ENCODE results near the gene NTN1. TPM values are rescaled to one million over a fixed set of nuclear protein-coding genes. Genes with fewer than 3 reads are reported as not detected.

The NTN1 gene
- total RNA-seq, 1 donor = 0.36 TPM

- Histone ChIP-seq H3K79me2 (ENCODE audit: insufficient read depth, low read length) (no peaks in the 10 kb centered on the region), H3K27me3 (ENCODE audit: insufficient read depth, low read length) (no peaks in the 10 kb centered on the region), H3K4me2 (ENCODE audit: insufficient read depth, low read length) (no peak overlapping the region), H3K9me3 (ENCODE audit: low read depth, low read length) (no peaks in the 10 kb centered on the region), H4K20me1 (ENCODE audit: insufficient read depth, low read length) (no peaks in the 10 kb centered on the region), H3K4me3 (ENCODE audit: insufficient read depth, low read length) (no peak overlapping the region), H2AFZ (ENCODE audit: low read length) (no peak overlapping the region), H3K4me1 (ENCODE audit: insufficient read depth, low read length) (no peaks in the 10 kb centered on the region), H3K27ac (ENCODE audit: low read depth, low read length) (no peak overlapping the region), H3K36me3 (ENCODE audit: insufficient read depth, low read length) (no peaks in the 10 kb centered on the region)
- DNase-seq (ENCODE audit: insufficient read length, low spot score, missing footprints) = no peak
- TF ChIP-seq, protein P1, sequence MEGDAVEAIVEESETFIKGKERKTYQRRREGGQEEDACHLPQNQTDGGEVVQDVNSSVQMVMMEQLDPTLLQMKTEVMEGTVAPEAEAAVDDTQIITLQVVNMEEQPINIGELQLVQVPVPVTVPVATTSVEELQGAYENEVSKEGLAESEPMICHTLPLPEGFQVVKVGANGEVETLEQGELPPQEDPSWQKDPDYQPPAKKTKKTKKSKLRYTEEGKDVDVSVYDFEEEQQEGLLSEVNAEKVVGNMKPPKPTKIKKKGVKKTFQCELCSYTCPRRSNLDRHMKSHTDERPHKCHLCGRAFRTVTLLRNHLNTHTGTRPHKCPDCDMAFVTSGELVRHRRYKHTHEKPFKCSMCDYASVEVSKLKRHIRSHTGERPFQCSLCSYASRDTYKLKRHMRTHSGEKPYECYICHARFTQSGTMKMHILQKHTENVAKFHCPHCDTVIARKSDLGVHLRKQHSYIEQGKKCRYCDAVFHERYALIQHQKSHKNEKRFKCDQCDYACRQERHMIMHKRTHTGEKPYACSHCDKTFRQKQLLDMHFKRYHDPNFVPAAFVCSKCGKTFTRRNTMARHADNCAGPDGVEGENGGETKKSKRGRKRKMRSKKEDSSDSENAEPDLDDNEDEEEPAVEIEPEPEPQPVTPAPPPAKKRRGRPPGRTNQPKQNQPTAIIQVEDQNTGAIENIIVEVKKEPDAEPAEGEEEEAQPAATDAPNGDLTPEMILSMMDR (IDR thresholded peaks at IDR 0.05; ENCODE audit: extremely low read depth, low read depth, low read length) = no peak
Measured at GRCh38 chr17:9036336-9036735, 15.0 kb downstream of the NTN1 start.

DNA sequence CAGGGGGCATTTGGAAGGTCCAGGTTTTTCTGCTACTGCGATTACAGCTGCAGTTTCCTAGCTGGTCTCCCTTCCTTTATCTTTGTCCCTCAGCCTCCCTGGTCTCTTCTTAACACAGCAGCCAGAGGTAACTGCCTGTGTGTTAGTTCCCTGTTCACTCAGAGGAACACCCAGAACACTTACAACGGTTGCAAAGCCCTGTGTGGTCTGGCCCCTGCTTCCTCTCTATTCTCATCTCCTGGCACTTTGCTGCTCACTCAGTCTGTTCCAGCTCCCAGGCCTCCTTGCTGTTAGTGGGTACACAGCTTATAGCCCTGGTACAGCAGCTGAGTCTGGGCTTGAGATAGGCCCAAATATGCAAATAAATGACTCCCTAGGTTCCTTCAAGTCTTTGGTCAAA lies 16.4 kb downstream of the NTN1 start:
- Histone ChIP-seq H3K27ac (ENCODE audit: low read depth, low read length) (no peak overlapping the region), H3K4me3 (ENCODE audit: insufficient read depth, low read length) (no peak overlapping the region), H3K4me1 (ENCODE audit: insufficient read depth, low read length) (no peaks in the 10 kb centered on the region), H3K36me3 (ENCODE audit: insufficient read depth, low read length) (no peaks in the 10 kb centered on the region), H3K27me3 (ENCODE audit: insufficient read depth, low read length) (no peaks in the 10 kb centered on the region), H4K20me1 (ENCODE audit: insufficient read depth, low read length) (no peaks in the 10 kb centered on the region), H3K9me3 (ENCODE audit: low read depth, low read length) (no peaks in the 10 kb centered on the region), H3K79me2 (ENCODE audit: insufficient read depth, low read length) (no peaks in the 10 kb centered on the region), H2AFZ (ENCODE audit: low read length) (no peak overlapping the region), H3K4me2 (ENCODE audit: insufficient read depth, low read length) (no peak overlapping the region)
- TF ChIP-seq, protein P1 (IDR thresholded peaks at IDR 0.05; ENCODE audit: extremely low read depth, low read depth, low read length) = no peak
- no peak for DNase-seq (ENCODE audit: insufficient read length, low spot score, missing footprints)

- Histone ChIP-seq H3K79me2 (ENCODE audit: insufficient read depth, low read length) (no peaks in the 10 kb centered on the region), H2AFZ (ENCODE audit: low read length) (no peak overlapping the region), H3K9me3 (ENCODE audit: low read depth, low read length) (no peaks in the 10 kb centered on the region), H3K27ac (ENCODE audit: low read depth, low read length) (no peak overlapping the region), H3K27me3 (ENCODE audit: insufficient read depth, low read length) (no peaks in the 10 kb centered on the region), H3K4me3 (ENCODE audit: insufficient read depth, low read length) (no peak overlapping the region), H3K36me3 (ENCODE audit: insufficient read depth, low read length) (no peaks in the 10 kb centered on the region), H3K4me2 (ENCODE audit: insufficient read depth, low read length) (no peak overlapping the region), H3K4me1 (ENCODE audit: insufficient read depth, low read length) (no peaks in the 10 kb centered on the region), H4K20me1 (ENCODE audit: insufficient read depth, low read length) (no peaks in the 10 kb centered on the region)
- no peak for DNase-seq (ENCODE audit: insufficient read length, low spot score, missing footprints)
- TF ChIP-seq, protein P1 (IDR thresholded peaks at IDR 0.05; ENCODE audit: extremely low read depth, low read depth, low read length) = no peak
Measured at GRCh38 chr17:9038380-9038779, 17.1 kb downstream of the NTN1 start.

GRCh38 chr17:9044772-9045463 lies 23.6 kb downstream of the NTN1 start:
- H4K20me1 ChIP-seq (ENCODE audit: insufficient read depth, low read length) = no peaks in the 10 kb centered on the region
- H3K79me2 ChIP-seq (ENCODE audit: insufficient read depth, low read length) = no peaks in the 10 kb centered on the region
- H3K27me3 ChIP-seq (ENCODE audit: insufficient read depth, low read length) = no peaks in the 10 kb centered on the region
- TF ChIP-seq, protein P1 (IDR thresholded peaks at IDR 0.05; ENCODE audit: extremely low read depth, low read depth, low read length) = no peak
- no peak overlapping the region for H2AFZ ChIP-seq (ENCODE audit: low read length)
- no peak for DNase-seq (ENCODE audit: insufficient read length, low spot score, missing footprints)
- H3K4me2 ChIP-seq (ENCODE audit: insufficient read depth, low read length) = no peak overlapping the region
- H3K9me3 ChIP-seq (ENCODE audit: low read depth, low read length) = no peaks in the 10 kb centered on the region
- H3K4me1 ChIP-seq (ENCODE audit: insufficient read depth, low read length) = no peaks in the 10 kb centered on the region
- no peaks in the 10 kb centered on the region for H3K36me3 ChIP-seq (ENCODE audit: insufficient read depth, low read length)
- H3K4me3 ChIP-seq (ENCODE audit: insufficient read depth, low read length) = no peak overlapping the region
- H3K27ac ChIP-seq (ENCODE audit: low read depth, low read length) = no peak overlapping the region
